K562 (cell line): Measurements from ENCODE around the gene ARAP1. TPM values are rescaled to one million over a fixed set of nuclear protein-coding genes. Genes with fewer than 3 reads are reported as not detected.

Experiments used
- ATAC-seq: fragments of 200-7000 bp; cut with Tn5 transposase; 3 replicates; pipeline ENCODE4 v1.9.1; 2020; ENCODE audit warnings: moderate library complexity
- BruUV-seq: library from RNA; stranded (reverse); fragments of 400-500 nt; replicated peaks from 2 replicates; lab custom pipeline; 2021; lab: Mats Ljungman, UMichigan
- CTCF ChIA-PET: fragments of 300-600 bp; formaldehyde crosslinking; extraction: SDS; loops from one replicate; lab custom pipeline; 2021; ENCODE audit warnings: low intra/inter-chr PET ratio; lab: Yijun Ruan, JAX
- POLR2A ChIA-PET: fragments of 300-600, 350-650 bp; sonication (Branson Sonifier 250); formaldehyde crosslinking; extraction: SDS; loops from one replicate; lab custom pipeline; 2021; ENCODE audit warnings: antibody characterized with exemption, inconsistent platforms; lab: Yijun Ruan, JAX
- DNase-seq, 4 experiments: peaks; one replicate each; pipeline versions ENCODE4 v3.0.0 to v3.0.0-alpha.2; 2011 to 2018; ENCODE audit warnings: low spot score in 3 of 4, mixed read lengths in 3 of 4; ENCODE audit errors: extremely low read depth in 1 of 4
- FAIRE-seq: peaks from 2 replicates; lab custom pipeline; 2011; peaks lifted over from hg19 to GRCh38; lab: Jason Lieb, UNC
- H2AFZ ChIP-seq: 2 replicates; pipeline ENCODE4 v1.6.0; 2011; ENCODE audit warnings: low read depth, low read length, control low read depth, inconsistent platforms
- H3K27ac ChIP-seq: fragments of 200-600 bp; 3 replicates; pipeline ENCODE4 v1.8.0; 2011; ENCODE audit warnings: low read depth, mild to moderate bottlenecking, control low read depth, inconsistent platforms, low read length, moderate library complexity, mixed read lengths; ENCODE audit errors: extremely low read depth
- H3K27me3 ChIP-seq, 2 experiments: fragments of 300-600 bp in 1 of 2; 2 replicates in 1 of 2; 3 replicates in 1 of 2; pipeline versions ENCODE4 v1.6.0 to v1.8.0; 2011; ENCODE audit warnings: inconsistent platforms in 2 of 2, low read length in 2 of 2, mild to moderate bottlenecking in 1 of 2, mixed read lengths in 1 of 2, moderate library complexity in 1 of 2; ENCODE audit not compliant: control insufficient read depth in 2 of 2, insufficient read depth in 2 of 2
- H3K36me3 ChIP-seq: fragments of 300-600 bp; 3 replicates; pipeline ENCODE4 v1.8.0; 2011; ENCODE audit warnings: mild to moderate bottlenecking, low read length, inconsistent platforms; ENCODE audit not compliant: control insufficient read depth, insufficient read depth
- H3K4me1 ChIP-seq, 2 experiments: fragments of 200-600 bp in 1 of 2; replicated peaks in 1 of 2; 2 replicates in 1 of 2; 3 replicates in 1 of 2; pipeline versions ENCODE4 v1.5.1 to v1.8.0; 2011; ENCODE audit warnings: inconsistent platforms in 2 of 2, low read length in 2 of 2, mild to moderate bottlenecking in 1 of 2, mixed read lengths in 1 of 2, moderate library complexity in 1 of 2; ENCODE audit not compliant: control insufficient read depth in 2 of 2, insufficient read depth in 2 of 2
- H3K4me2 ChIP-seq: 2 replicates; pipeline ENCODE4 v1.6.1; 2011; ENCODE audit warnings: low read length, control low read depth, inconsistent platforms, mixed read lengths; ENCODE audit not compliant: insufficient read depth
- H3K4me3 ChIP-seq: fragments of 200-600 bp; sonication (generic), shearing (Covaris generic); 2 replicates; pipeline ENCODE4 v1.5.1; 2016; ENCODE audit warnings: control low read depth, inconsistent platforms
- H3K79me2 ChIP-seq: fragments of 200-600 bp; 3 replicates; pipeline ENCODE4 v1.8.0; 2011; ENCODE audit warnings: low read length, inconsistent platforms; ENCODE audit not compliant: control insufficient read depth, insufficient read depth
- H3K9ac ChIP-seq, 2 experiments: 2 replicates each; pipeline versions ENCODE4 v1.6.0 to v1.6.1; 2011; ENCODE audit warnings: low read depth in 2 of 2, low read length in 2 of 2, control low read depth in 1 of 2, inconsistent platforms in 1 of 2, mild to moderate bottlenecking in 1 of 2, mixed read lengths in 1 of 2; ENCODE audit not compliant: insufficient read depth in 1 of 2
- H3K9me1 ChIP-seq: one replicate; pipeline ENCODE4 v1.6.0; 2011; ENCODE audit warnings: inconsistent platforms, mild to moderate bottlenecking, low read length, moderate library complexity; ENCODE audit not compliant: control insufficient read depth, insufficient read depth
- H3K9me3 ChIP-seq: replicated peaks from 2 replicates; pipeline ENCODE4 v1.5.1; 2011; ENCODE audit warnings: low read depth, low read length, inconsistent platforms; ENCODE audit not compliant: control insufficient read depth, insufficient read depth
- H4K20me1 ChIP-seq: replicated peaks from 2 replicates; pipeline ENCODE4 v1.6.1; 2011; ENCODE audit warnings: low read length, inconsistent platforms, mixed read lengths; ENCODE audit not compliant: control insufficient read depth, insufficient read depth
- HINFP ChIP-seq: fragments of 450-650 bp; conservative IDR thresholded peaks from 2 replicates; pipeline ENCODE4 v1.6.1; 2016; ENCODE audit warnings: missing genetic modification characterization, low read depth, mild to moderate bottlenecking, control low read depth, missing compliant biosample characterization
- HNRNPK ChIP-seq: fragments of 200-400 bp; formaldehyde crosslinking; IDR thresholded peaks from one replicate; pipeline ENCODE4 v1.6.1; 2018; ENCODE audit warnings: mild to moderate bottlenecking, low read depth, low read length; ENCODE audit not compliant: poor library complexity, severe bottlenecking
- KAT7 ChIP-seq: sonication (generic); formaldehyde crosslinking; IDR thresholded peaks from 2 replicates; pipeline ENCODE4 v1.8.0; 2022; ENCODE audit warnings: missing genetic modification reagents, mild to moderate bottlenecking, borderline replicate concordance
- SFPQ ChIP-seq: fragments of 200-400 bp; formaldehyde crosslinking; IDR thresholded peaks from 2 replicates; pipeline ENCODE4 v1.6.1; 2017; ENCODE audit warnings: mild to moderate bottlenecking, low read depth, low read length, moderate library complexity
- WGBS: fragments of 100-300 bp; shearing (Covaris generic); methylation state at CpG from one replicate; pipeline ENCODE4 v1.1.6; 2016; ENCODE audit warnings: low coverage, mixed read lengths; ENCODE audit not compliant: insufficient coverage; ENCODE audit errors: missing lambda C conversion rate; 5-methylcytosine and 5-hydroxymethylcytosine counted together
- in situ Hi-C: fragments of 300-500 bp; cut with MboI; formaldehyde crosslinking; loops from 4 replicates; pipeline ENCODE4 v1.15.0; 2018; ENCODE audit warnings: inconsistent platforms, mixed read lengths
- intact Hi-C: fragments of 100-400 bp; cut with micrococcal nuclease; formaldehyde crosslinking; loops from 2 replicates; pipeline ENCODE4 v1.14.2; 2022
- polyA plus RNA-seq, 8 experiments: library from polyadenylated mRNA; depleted of rRNA in 4 of 8; stranded (reverse) in 5 of 8; unstranded in 3 of 8; fragments of >200 nt; fragmentation: Nextera tagmentation in 2 of 8; fragmentation: Illumina TruSeq in 1 of 8; extraction: Ambion mirVana in 2 of 8; extraction: Trizol in 1 of 8; gene quantifications; 2 replicates each; pipeline versions ENCODE4 v1.2.1 to v1.2.3, GENCODE V29; 2011 to 2014; ENCODE audit warnings: inconsistent platforms in 1 of 8, missing spikeins in 1 of 8
- total RNA-seq, 7 experiments: library from RNA; depleted of rRNA in 6 of 7; stranded (reverse); fragments of >200 nt in 6 of 7; fragmentation: Illumina TruSeq in 2 of 7; extraction: Trizol in 2 of 7; gene quantifications; 2 replicates each; pipeline versions ENCODE4 v1.2.1 to v1.2.3, GENCODE V29; 2011 to 2021; ENCODE audit warnings: low replicate concordance in 1 of 7

The ARAP1 gene
- total and polyA plus RNA-seq, 9 of the 15 experiments (the other 6 are each of a cell fraction or from before 2014, with no cell fraction given), result 0.23 to 67.0 (median 24.6) TPM

GRCh38 chr11:72670041-72670440 is 82.2 kb downstream of the ARAP1 start:
- no peak for TF ChIP-seq KAT7 (CRISPR knock-in tag)
- no peak for TF ChIP-seq HINFP (tag)
- no peak for TF ChIP-seq SFPQ
- no peak for TF ChIP-seq HNRNPK
- BruUV-seq, result no TSS peak
- Histone ChIP-seq H3K4me3 (no peak overlapping the region), H3K9me3 (peaks cover 8% of the 10 kb centered on the region), H3K27ac (no peak overlapping the region), H3K9me1 (no peaks in the 10 kb centered on the region), H3K9ac (peak overlapping the region in 1 of 2 experiments; percentile 22; a peak in 1 of 4 replicates), H3K4me1 (peaks cover 0 to 7% of the 10 kb centered on the region in 2 experiments; a peak in 2 of 5 replicates), H4K20me1 (0 out of 2 replicates have a peak, but pooled peaks cover 5% of the 10 kb centered on the region), H3K27me3 (peaks cover 0 to 53% of the 10 kb centered on the region in 2 experiments; a peak in 3 of 5 replicates), H3K36me3 (no peaks in the 10 kb centered on the region), H3K4me2 (no peak overlapping the region), H3K79me2 (no peaks in the 10 kb centered on the region), H2AFZ (no peak overlapping the region)
- in situ Hi-C loops (loop anchor here (10.0 kb wide), 1 partner anchor 195 kb away; no protein-coding TSS in a partner anchor), intact Hi-C loops (no loop called here)
- ChIA-PET CTCF (no interaction called here), POLR2A (no interaction called here)
- DNase-seq, result no peak
- ATAC-seq, result no peak
- 3% methylated on average over 4 of the region's 4 CpGs for WGBS
- no peak for FAIRE-seq
